ENCODE measurements around the gene MAGEA6.
"Not testable (repeated sequence)": the region's sequence is repeated elsewhere in the genome, so short reads cannot be mapped to it uniquely, and the experiment has no call there.

Gene MAGEA6

DNA sequence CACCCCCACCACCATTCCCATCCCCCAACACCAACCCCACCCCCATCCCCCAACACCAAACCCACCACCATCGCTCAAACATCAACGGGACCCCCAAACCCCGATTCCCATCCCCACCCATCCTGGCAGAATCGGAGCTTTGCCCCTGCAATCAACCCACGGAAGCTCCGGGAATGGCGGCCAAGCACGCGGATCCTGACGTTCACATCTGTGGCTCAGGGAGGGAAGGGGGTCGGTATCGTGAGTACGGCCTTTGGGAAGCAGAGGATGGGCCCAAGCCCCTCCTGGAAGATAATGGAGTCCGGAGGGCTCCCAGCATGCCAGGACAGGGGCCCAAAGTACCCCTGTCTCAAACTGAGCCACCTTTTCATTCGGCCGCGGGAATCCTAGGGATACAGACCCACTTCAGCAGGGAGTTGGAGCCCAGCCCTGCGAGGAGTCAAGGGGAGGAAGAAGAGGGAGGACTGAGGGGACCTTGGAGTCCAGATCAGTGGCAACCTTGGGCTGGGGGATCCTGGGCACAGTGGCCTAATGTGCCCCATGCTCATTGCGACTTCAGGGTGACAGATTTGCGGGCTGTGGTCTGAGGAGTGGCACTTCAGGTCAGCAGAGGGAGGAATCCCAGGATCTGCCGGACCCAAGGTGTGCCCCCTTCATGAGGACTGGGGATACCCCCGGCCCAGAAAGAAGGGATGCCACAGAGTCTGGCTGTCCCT lies 35.2 kb downstream of the MAGEA6 start:
- not testable (repeated sequence) for DNase-seq (ENCODE audit: low read depth)

DNA sequence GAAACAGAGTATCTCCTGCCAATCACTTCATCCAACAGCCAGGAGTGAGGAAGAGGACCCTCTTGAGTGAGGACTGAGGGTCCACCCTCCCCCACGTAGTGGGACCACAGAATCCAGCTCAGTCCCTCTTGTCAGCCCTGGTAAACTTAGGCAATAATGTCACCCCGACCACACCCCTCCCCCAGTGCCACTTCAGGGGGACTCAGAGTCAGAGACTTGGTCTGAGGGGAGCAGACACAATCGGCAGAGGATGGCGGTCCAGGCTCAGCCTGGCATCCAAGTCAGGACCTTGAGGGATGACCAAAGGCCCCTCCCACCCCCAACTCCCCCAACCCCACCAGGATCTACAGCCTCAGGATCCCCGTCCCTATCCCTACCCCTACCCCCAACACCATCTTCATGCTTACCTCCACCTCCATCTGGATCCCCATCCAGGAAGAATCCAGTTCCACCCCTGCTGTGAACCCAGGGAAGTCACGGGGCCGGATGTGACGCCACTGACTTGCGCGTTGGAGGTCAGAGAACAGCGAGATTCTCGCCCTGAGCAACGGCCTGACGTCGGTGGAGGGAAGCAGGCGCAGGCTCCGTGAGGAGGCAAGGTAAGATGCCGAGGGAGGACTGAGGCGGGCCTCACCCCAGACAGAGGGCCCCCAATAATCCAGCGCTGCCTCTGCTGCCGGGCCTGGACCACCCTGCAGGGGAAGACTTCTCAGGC lies 36.1 kb downstream of the MAGEA6 start, which contains the start of the genes CSAG1 and MAGEA12:
CSAG1 (minus strand) TSS at position 461 of the 715 bp plus-strand sequence. CDS start 1,261 bp downstream, outside the sequence.
MAGEA12 (plus strand) TSS at position 497 of the 715 bp plus-strand sequence. CDS start 2,405 bp downstream, outside the sequence.
- no peak for DNase-seq (ENCODE audit: low read depth)

DNA sequence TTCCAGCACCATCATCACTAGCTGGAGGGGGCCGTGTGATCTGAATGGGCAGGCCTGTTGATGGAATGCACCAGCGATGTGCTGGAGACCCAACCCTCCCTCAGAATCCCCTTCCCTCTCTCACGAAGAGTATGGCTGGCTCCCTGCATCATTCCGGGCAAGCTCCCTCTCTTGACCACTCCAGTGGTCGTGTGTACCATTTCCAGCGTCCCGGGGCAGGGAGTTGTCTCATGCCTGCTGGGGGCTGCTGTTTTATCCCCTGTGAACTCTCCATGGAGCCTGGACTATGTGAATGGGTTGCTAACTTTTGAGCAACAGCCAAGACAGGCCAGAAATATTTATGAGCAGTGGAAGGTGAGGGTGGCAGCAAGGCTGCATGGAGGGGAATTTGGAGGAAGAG lies 44.1 kb downstream of the MAGEA6 start:
- DNase-seq (ENCODE audit: low read depth): no peak

Data from stimulated activated CD4-positive, alpha-beta T cell treated with anti-CD3 and anti-CD28 coated beads, Interleukin-2, amount 100 ng/mL, for 4 hours (primary cell).